GM12873 (cell line): ENCODE data around the gene LSM5.

ENCODE experiments used
- TF ChIP-seq, protein P1 (sequence below): IDR thresholded peaks from 2 replicates; pipeline ENCODE4 v1.5.1; 2012; ENCODE audit warnings: low read depth, mild to moderate bottlenecking, moderate library complexity, low read length, control low read depth; ENCODE audit not compliant: insufficient read depth; ENCODE audit errors: missing control alignments

The LSM5 gene

DNA sequence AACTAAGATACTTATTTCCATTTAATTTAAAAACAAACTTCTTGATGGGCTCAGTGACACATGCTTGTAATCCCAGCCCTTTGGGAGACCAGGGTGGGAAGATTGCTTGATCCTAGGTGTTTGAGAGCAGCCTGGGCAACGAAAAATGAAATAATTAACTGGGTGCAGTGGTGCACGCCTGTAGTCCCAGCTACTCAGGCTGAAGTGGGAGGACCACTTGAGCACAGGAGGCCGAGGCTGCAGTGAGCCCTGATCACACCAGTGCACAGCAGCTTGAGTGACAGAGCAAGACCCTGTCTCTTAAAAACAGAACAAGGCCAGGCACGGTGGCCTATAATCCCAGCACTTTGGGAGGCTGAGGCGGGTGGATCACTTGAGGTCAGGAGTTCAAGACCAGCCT is 42.5 kb upstream of the LSM5 start:
- TF ChIP-seq, protein P1, sequence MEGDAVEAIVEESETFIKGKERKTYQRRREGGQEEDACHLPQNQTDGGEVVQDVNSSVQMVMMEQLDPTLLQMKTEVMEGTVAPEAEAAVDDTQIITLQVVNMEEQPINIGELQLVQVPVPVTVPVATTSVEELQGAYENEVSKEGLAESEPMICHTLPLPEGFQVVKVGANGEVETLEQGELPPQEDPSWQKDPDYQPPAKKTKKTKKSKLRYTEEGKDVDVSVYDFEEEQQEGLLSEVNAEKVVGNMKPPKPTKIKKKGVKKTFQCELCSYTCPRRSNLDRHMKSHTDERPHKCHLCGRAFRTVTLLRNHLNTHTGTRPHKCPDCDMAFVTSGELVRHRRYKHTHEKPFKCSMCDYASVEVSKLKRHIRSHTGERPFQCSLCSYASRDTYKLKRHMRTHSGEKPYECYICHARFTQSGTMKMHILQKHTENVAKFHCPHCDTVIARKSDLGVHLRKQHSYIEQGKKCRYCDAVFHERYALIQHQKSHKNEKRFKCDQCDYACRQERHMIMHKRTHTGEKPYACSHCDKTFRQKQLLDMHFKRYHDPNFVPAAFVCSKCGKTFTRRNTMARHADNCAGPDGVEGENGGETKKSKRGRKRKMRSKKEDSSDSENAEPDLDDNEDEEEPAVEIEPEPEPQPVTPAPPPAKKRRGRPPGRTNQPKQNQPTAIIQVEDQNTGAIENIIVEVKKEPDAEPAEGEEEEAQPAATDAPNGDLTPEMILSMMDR = no peak

DNA sequence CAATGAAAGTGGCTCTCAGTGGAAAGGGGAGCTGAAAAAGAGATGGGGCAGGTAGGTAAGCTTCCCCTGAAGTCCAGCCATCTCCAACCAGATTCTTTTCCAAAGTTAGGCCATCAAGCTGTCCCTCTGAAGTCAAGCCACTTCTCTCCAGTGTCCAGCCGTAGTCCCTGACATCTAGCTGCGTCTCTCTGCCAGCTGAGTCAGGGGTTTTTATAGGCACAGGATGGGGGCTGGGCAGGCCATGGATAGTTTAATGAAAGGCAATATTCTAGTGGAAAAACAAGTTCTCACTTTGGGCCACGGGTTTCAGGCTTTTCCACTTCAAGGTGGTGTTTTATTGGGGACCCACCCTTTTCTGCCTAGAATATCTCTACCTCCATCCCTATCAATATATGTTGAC is 41.9 kb upstream of the LSM5 start:
- TF ChIP-seq, protein P1 = no peak

DNA sequence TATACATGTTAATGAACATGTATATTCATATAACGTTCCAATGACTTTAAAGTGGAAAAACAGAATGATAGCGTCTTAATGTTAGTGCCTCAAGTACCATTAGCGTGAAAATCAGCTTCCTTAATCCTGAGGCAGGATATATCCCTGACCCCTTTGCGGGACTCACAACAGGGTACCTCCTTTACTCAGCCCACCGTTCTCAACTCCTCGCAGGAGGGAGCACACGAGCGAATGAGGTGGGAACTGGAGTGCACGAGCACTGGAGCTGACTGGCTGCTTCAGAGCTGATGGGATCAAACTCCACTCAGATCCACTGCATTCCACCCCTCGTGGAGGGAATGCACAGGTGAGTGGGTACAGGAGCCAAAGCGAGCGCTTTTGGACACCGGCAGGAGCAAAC is 41.2 kb upstream of the LSM5 start:
- TF ChIP-seq, protein P1 = no peak

DNA sequence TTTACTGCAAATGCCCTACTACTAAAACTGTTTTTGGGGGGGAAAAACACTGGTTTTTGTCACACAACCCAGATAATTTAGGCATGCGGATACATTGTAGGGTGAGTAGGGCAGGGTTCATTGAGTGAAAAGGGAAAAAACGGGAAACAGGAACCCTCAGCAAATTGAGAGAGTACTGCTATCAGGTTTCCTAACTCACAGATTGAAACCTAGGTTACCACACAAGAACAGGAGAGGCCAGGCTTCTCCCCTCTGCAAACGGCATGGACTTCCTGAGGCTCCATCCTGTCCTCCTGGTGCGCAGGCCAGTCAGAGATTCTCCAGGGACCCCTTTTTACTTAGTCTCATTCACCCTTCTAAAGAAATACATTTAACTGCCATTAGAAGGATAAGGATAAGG is 35.7 kb upstream of the LSM5 start:
- TF ChIP-seq, protein P1 = no peak

DNA sequence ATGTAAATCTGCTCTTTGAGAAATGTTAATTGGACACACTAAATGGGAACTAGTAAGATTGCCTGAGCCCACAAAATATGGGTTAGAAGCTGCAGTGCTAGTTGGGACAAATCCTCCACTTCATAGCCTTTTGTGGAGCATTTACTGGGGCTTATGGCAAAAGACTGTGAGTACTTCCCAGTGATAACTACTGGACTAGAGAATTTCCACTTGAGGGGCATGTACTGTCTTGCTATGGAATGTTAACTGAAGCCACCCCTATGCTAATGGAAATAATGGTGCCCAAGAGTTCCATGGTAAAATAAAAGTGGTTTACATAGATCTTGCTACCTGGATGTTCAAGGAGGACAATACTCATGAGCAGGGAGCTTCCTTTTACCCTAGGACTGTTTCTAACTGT is 34.5 kb upstream of the LSM5 start:
- TF ChIP-seq, protein P1 = no peak

DNA sequence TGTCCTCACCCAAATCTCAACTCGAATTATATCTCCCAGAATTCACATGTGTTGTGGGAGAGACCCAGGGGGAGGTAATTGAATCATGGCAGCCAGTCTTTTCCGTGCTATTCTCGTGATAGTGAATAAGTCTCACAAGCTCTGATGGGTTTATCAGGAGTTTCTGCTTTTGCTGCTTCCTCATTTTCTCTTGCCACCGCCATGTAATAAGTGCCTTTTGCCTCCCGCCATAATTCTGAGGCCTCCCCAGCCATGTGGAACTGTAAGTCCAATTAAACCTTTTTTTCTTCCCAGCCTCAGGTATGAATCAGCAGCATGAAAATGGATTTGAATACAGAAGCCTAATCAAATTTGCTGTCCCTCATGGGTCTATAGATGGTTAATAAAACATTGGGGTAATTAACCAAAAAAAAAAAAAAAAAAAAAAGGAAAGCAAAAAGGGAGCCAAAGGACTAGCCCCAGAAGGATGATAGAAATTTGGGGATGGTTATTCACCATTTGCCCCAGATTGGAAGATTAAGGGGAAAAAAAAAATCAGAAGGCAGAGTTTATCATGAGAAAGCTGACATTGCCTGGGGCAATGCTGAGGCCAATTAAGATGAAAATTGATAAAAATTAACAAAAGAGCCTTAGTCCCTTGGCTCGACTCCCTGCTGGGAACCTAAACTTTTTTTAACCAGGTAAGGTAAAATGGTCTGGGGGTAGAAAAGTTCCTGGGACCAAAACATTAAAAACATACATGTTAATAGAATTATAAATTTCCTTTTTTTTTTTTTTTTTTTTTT is 32.8 kb upstream of the LSM5 start:
- TF ChIP-seq, protein P1 = no peak

GRCh38 chr7:32519763-32520162 is 29.6 kb upstream of the LSM5 start:
- TF ChIP-seq, protein P1 = no peak
